IPS DF 19.7 (cell line): Measurements from ENCODE around the gene C11orf97.
"Not testable (repeated sequence)": the region's sequence is repeated elsewhere in the genome, so short reads cannot be mapped to it uniquely, and the experiment has no call there.

Experiments used
- DNase-seq: peaks from one replicate; pipeline ENCODE4 v3.0.0-alpha.2; 2013; ENCODE audit warnings: low read depth, low spot score

C11orf97 gene

DNA sequence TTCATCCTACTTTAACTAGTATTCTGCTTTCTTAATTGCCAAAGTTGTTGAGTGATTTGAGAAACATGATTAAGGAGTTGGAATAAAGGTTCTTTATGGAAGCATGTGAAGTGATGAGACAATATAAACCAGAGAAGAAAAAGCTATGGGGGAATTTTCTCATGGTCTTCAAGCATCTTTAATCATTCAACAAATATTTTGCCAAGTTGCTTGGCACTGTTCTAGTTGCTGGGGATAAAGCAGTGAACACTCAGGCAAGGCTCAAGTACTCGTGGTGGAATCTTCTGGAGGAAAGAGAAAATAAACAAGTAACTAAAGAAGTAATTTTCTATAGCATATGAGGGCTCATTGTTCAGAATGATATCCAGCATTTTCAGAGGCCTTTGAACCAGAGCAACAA is 45.7 kb downstream of the C11orf97 start:
- DNase-seq = no peak

DNA sequence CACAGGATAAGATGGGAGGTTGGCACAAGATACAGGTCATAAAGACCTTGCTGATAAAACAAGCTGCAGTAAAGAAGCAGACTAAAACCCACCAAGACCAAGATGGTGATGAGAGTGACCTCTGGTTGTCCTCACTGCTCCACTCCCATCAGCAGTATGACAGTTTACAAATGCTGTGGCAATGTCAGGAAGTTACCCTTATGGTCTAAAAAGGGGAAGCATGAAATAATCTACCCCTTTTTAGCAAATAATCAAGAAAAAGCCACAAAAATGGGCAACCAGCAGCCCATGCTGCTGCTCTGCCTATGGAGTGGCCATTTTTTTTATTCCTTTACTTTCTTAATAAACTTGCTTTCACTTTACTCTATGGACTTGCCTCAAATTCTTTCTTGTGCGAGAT is 46.2 kb downstream of the C11orf97 start:
- no peak for DNase-seq

DNA sequence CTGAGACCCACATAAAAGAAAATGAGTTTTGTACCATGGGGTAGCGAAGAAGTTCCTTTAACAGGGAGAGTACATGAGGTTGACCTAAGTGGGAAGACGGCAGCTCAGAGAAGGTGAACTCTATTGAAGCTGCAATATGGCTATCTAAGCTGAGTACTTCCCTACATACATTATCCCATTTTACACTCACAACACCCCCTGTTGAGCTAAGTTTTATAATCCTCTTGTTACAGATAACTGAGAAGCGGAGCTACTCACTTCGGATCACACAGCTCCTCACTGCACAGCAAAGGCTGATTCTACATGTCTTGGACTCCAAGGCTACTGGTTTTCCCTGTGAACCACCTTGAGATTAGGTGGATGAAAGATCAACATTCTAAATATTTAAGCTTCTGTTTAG is 46.7 kb downstream of the C11orf97 start:
- no peak for DNase-seq

DNA sequence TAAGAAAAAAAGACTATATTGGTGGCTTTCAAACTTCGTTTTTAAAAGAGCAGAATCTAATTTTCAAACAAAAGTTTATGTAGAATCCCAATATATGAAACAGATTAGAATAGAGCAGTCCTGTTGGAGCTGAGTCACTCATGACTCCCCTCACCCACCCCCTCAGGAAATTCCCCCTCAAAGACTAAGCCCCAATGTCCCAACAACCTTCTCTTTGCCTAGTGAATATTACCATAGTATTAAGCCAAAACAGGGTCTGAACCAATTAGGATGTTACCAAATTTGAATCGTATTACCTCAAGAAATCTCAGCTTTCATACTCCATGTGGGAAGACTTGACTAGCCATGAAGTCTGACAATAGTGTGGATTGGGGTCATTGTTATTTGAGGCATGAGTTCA is 47.1 kb downstream of the C11orf97 start:
- DNase-seq = no peak

DNA sequence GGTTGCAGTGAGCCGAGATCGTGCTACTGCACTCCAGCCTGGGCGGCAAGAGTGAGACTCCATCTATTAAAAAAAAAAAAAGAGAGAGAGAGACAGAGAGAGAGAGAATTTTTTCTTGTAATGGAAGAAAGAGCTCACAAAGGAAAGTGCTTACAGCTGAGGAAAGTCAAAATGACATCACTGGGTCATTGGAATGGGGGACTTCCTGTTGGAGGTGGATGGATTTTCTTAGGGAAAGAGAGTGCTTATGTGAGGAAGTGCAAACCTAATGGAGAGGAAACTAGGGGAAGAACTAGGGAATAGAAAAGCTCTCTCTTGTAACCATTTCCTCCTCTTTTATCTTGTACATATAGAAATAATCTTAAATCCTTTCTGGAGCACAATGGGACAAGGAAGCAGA is 48.6 kb downstream of the C11orf97 start:
- no peak for DNase-seq

DNA sequence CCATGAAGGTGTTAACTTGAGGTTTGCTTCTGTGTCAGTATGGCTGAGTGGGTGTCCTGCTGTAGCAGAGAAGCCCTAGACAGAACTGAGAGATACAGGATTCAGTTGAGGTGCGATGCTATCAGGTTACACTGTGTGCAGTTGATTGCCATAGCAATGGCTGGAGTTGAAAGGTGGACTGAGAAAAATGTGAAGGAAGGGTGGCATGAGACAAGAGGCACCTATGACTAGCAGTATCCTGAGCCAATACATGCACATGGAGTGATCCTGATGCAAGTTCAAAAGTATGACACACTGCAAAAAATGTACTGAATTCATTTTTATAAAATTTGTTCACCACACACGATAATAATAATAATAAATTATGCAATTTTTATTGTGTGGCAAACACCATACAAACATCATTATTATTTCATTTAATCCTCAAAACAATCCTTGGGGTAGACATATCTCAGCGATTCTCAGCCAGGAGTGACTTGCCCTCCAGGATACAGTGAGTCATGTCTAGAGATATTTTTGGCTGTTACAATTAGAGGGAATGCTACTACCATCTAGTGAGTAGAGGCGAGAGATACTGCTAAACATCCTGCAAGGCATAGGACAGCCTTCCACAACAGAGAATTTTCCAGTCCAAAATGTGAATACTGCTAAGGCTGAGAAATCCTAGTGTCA is 51.1 kb downstream of the C11orf97 start:
- DNase-seq = no peak

DNA sequence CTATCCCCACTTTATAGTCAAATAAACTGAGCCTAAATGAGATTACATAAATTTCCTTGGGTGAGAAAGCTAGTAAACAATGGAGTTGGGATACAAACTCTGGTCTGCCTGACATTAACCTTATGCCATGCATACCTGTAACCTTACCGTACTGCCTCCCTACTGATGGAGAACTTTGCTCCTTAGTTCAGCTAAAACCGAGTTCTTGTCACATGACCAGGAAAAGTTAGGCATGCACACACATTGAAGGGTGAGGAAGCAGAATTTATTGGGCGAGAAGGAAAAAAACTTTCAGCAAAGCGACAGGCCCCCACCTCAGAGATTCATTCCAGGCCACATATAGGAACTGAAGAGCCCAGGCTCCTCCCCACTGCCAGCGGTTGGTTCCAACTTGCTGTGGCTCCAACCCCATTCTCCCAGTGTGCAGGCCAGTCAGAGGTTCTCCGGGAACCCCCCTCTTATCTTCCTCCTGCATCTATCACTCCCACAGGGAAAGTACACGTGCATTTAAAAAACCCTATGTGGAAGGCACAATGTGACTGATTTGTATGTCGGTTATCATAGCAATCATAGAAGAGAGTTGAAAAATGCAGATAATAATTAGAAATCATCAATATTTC is 51.7 kb downstream of the C11orf97 start:
- no peak for DNase-seq

DNA sequence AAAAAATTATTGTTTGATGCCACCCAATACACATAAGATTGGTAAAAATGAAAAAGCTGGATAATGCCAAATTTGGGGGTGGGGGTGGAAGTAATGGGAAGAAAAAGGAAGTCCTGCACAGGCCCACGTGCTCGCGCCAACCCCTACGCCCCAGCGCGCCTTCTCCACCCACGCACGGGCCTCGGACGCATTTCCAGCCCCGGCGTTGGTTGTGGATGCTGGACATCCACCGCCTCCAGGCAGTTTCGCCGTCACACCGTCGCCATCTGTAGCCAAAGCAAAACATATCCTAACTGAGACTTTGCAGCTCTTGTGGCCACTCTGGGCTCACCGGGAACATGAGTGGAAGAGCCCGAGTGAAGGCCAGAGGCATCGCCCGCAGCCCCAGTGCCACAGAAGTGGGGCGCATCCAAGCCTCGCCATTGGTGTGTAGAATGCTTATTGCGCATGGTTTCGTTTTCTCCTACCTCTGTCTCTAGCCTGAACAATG is 55.0 kb downstream of the C11orf97 start, which contains the start of gene PIWIL4:
PIWIL4 (plus strand) TSS at position 188 of the 490 bp plus-strand sequence; CDS start at position 339, 151 bp downstream.
- no peak for DNase-seq

DNA sequence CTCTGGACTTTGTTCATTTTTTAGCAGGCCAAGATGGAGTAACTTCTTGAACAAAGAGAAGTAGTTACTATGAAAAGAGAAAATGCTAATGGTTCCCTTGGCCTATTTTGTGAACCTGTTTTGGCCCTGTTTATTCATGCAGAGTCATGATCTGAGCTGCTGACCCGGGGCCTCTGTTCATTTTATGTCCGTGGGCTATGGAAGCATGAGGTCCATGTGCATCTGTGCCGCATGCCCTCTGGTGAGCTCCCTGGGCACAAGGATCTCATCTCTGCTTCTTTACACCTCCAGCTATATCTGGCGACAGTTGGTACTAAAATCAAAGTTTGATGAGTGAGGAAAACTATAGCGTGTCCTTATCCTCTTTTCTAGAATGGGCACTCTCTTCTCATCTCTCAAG is 55.9 kb downstream of the C11orf97 start:
- DNase-seq = no peak

DNA sequence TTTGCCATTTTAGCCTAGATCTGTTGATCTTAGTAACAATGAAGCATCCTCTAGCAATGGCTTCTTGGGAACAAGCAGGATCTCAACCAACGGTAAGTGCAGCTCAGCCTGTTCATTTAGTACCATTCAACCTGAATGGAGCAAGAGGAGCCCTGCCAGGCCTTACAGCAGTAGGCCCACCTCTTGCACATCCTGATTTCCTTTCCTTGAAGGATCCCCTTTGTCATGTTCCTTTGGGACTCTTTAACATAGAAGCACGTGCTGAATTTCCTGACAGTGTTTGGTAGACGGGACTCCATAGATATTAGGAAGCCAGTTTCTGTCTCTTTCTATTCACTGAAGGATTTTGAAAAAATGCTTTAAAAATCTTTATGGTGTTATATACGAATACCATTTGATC is 56.5 kb downstream of the C11orf97 start:
- DNase-seq = no peak

DNA sequence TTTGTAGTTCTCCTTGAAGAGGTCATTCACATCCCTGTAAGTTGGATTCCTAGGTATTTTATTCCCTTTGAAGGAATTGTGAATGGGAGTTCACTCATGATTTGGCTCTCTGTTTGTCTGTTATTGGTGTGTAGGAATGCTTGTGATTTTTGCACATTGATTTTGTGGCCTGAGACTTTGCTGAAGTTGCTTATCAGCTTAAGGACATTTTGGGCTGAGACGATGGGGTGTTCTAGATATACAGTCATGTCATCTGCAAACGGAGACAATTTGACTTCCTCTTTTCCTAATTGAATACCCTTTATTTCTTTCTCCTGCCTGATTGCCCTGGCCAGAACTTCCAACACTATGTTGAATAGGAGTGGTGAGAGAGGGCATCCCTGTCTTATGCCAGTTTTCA is 60.7 kb downstream of the C11orf97 start:
- not testable (repeated sequence) for DNase-seq

DNA sequence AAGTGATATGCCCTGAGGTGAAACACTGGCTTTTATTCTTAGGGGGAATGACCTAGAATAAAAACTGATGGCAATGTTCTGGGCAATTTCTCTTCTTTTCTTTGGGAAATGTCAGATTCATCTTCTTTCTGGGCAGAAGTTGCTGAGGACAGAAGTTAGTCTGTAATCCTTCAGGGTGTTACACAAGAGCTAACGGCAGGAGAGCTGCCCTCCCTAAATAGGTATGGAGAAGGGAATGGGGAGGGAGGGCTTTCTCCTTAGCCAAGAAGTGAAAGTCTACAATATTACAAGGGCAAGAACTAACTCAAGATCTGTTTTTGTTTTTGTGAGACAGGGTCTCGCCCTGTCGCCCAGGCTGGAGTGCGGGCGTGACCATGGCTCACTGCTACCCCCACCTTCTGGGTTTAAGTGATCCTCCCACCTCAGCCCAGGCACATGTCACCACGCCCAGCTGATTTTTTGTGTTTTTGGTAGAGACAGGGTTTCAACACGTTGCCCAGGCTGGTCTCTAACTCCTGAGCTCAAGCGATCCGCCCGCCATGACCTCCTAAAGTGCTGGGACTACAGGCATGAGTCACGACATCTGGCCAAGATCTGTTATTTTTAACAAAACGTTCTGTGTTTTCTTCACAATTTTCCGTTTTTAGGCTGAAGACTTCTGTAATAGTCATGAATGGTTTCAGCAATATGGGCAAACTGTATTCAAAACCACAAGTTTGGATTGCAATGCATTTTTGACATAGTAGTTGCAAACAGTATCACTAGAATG is 62.1 kb downstream of the C11orf97 start:
- DNase-seq = no peak

DNA sequence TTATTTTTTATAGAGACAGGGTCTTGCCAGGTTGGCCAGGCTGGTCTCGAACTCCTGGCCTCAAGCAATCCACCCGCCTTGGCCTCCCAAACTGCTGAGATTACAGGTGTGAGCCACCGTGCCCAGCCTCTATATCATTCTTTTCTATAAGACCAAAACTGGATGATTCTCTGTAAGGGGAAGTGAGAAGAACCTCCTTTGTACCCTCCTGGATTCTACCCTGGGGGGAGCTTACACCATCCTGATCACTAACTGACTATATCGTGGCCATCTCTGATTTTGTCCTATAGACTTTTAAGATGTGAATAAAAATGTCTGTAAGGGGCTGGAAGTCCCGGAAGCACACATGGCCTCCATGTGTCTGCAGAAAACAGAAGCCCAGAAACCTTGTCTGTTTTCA is 64.0 kb downstream of the C11orf97 start:
- no peak for DNase-seq

DNA sequence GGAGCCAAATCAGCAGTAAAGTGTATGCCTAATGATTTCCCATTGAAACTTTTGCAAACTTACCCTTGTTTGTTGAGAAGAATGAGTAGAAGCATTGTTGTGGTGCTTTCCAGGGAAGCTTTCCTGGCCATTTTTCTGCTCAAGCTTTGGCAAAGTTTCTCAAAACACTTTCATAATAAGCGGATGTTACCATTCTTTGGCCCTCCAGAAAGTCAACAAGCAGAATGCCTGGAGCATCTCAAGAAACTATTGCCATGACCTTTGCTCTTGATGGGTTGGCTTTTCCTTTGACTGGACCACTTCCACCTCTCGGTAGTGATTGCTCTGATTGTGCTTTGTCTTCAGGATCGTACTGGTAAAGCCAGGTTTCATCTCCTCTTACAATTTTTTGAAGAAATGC is 65.6 kb downstream of the C11orf97 start:
- DNase-seq = no peak
